CD4-positive, alpha-beta T cell treated with Interleukin-12 subunit alpha and Interleukin-12 subunit beta, for 1 hour (primary cell): Measurements from ENCODE around the gene BRD3.
"Not testable (repeated sequence)": the region's sequence is repeated elsewhere in the genome, so short reads cannot be mapped to it uniquely, and the experiment has no call there.

Source experiments
- DNase-seq: peaks from one replicate; pipeline ENCODE4 v3.0.0-alpha.2; 2020

Gene BRD3

GRCh38 chr9:134067904-134068743 lies at the start of gene BRD3:
Gene BRD3 (minus strand): TSS chr9:134068026. CDS start chr9:134053477, 14,549 bp downstream.
- peak; percentile 89 for DNase-seq

DNA sequence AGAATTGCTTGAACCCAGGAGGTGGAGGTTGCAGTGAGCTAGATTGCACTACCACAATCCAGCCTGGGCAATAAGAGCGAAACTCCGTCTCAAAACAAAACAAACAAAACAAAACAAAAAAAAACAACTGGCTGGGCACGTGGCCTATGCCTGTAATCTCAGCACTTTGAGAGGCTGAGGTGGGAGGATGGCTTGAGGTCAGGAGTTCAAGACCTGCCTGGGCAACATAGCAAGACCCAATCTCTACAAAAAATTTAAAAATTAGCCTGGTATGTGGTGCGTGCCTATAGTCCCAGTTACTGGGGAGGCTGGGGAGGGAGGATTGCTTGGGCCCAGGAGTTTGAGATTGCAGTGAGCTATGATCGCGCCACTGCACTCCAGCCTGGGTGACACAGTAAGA lies 44.7 kb upstream of the BRD3 start:
- DNase-seq, result no peak

GRCh38 chr9:134111064-134111463 lies 43.2 kb upstream of the BRD3 start:
- DNase-seq, result no peak

- DNase-seq, result no peak
Measured at GRCh38 chr9:134103391-134103998, 35.7 kb upstream of the BRD3 start.

DNA sequence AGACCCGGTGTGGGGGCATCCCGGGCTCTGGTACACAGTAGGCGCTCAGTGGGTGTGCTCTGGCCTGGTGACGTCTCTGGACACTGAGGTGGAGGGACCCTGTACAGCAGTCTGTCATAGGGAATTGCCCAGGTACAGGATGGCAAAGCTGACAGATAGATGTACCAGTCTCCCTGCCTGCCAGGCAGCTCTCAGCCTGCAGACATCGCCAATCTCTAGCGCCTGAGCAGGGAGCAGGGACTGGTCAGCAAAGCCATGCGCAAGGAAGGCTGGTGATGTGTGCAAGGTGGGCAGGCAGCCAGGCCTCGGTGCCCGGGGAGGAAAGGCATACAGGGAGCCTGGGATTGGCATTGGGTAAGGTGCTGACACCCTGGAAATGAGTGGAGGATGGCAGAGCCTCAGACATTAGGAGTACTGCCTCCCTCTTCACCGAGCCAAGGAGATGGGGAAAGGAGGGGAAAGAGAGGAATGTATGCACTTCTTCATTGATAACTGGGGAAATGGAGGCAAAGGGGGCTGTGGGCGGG lies 33.9 kb upstream of the BRD3 start:
- no peak for DNase-seq

- DNase-seq, result not testable (repeated sequence)
Measured at GRCh38 chr9:134101133-134101532, 33.3 kb upstream of the BRD3 start.

DNA sequence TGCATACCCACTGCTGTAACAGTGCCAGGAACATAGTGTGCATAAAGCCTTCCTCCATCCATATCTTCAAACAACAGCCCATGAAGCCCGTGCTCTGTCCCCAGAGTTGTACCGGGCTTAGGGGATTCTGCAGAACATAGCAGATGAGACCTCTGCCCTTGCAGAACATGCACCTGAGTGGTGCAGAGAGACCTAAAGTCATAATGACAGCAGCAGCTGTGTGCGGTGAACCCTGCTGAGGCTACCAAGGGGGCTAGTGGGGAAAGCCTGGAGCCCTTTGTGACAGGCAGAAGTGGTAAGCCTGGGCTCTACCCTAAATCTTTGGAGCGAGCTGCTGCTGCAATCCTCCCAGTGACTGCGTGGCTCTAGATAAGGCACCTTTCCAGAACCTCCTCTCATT lies 32.2 kb upstream of the BRD3 start:
- no peak for DNase-seq

- peak; percentile 67 for DNase-seq
Measured at GRCh38 chr9:134099123-134099761, 31.4 kb upstream of the BRD3 start.

DNA sequence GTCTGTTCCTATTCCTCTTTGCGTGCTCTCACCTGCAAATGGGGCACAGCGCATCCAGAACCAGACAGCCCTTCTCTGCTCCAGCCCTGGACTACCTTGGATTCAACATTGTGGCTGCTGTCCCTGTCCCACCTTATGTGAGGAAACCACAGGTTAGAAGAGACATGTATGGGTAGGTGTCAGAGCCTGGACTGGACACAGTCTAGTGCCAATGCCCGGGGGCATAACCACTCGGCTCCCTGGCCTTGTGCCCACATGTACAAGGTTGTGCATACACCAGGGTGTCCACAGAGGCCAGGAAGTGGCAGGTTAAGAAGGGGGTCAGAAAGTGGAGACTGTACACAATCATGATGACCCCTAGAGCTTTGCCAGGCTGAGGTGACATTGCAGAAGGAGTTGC lies 22.1 kb upstream of the BRD3 start:
- no peak for DNase-seq

- no peak for DNase-seq
Measured at GRCh38 chr9:134088063-134088725, 20.4 kb upstream of the BRD3 start.

- no peak for DNase-seq
Measured at GRCh38 chr9:134085674-134086073, 17.8 kb upstream of the BRD3 start.

DNA sequence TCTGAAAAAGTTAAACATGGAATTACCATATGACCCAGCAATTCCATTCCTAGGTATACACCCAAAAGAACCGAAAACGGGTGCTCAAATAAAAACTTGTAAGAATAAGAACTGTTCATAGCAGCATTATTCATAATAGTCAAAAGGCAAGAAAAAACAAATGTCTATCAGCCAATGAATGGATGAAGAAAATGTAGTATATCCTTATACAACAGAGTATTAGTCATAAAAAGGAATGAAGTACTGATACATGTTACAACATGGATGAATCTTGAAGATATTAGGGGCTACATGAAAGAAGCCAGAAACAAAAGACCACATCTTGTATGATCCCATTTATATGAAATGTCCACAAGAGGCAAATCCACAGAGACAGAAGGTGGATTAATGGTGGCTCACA lies 15.6 kb upstream of the BRD3 start:
- no peak for DNase-seq

DNA sequence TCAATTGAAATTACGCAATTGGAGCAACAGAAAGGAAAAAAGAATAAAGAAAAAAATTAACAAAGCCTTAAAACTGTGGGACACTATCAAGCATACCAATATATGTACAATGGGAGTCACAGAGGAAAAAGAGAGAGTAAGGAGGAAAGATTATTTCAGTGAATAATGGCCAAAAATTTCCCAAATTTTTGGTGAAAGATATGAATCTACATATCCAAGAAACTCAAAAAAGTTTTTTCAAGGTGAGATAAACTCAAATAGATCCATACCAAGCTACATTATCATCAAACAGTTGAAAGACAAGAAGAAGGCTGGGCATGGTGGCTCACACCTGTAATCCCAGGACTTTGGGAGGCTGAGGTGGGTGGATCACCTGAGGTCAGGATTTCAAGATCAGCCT lies 8.8 kb upstream of the BRD3 start:
- no peak for DNase-seq

DNA sequence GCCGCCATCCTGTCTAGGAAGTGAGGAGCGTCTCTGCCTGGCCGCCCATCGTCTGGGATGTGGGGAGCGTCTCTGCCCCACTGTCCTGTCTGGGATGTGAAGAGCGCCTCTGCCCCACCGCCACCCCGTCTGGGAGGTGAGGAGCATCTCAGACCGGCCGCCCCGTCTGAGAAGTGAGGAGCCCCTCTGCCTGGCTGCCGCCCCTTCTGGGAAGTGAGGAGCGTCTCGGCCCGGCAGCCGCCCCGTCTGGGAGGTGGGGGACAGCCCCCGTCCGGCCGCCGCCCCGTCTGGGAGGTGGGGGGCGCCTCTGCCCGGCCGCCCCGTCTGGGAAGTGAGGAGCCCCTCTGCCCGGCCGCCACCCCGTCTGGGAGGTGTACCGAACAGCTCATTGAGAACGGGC lies 7.9 kb upstream of the BRD3 start:
- not testable (repeated sequence) for DNase-seq

- no peak for DNase-seq
Measured at GRCh38 chr9:134073500-134073899, 5.7 kb upstream of the BRD3 start.

- DNase-seq, result not testable (repeated sequence)
Measured at GRCh38 chr9:134072683-134073082, 4.9 kb upstream of the BRD3 start.

- DNase-seq, result no peak
Measured at GRCh38 chr9:134071149-134071548, 3.3 kb upstream of the BRD3 start.

GRCh38 chr9:134069480-134070399 lies 1.9 kb upstream of the BRD3 start:
- no peak for DNase-seq

- no peak for DNase-seq
Measured at GRCh38 chr9:134068744-134069479, 1.1 kb upstream of the BRD3 start.

- peak; percentile 62 for DNase-seq
Measured at GRCh38 chr9:134066913-134067851, 644 bp downstream of the BRD3 start.
